ENCODE data around the gene C10orf105.

Gene C10orf105

DNA sequence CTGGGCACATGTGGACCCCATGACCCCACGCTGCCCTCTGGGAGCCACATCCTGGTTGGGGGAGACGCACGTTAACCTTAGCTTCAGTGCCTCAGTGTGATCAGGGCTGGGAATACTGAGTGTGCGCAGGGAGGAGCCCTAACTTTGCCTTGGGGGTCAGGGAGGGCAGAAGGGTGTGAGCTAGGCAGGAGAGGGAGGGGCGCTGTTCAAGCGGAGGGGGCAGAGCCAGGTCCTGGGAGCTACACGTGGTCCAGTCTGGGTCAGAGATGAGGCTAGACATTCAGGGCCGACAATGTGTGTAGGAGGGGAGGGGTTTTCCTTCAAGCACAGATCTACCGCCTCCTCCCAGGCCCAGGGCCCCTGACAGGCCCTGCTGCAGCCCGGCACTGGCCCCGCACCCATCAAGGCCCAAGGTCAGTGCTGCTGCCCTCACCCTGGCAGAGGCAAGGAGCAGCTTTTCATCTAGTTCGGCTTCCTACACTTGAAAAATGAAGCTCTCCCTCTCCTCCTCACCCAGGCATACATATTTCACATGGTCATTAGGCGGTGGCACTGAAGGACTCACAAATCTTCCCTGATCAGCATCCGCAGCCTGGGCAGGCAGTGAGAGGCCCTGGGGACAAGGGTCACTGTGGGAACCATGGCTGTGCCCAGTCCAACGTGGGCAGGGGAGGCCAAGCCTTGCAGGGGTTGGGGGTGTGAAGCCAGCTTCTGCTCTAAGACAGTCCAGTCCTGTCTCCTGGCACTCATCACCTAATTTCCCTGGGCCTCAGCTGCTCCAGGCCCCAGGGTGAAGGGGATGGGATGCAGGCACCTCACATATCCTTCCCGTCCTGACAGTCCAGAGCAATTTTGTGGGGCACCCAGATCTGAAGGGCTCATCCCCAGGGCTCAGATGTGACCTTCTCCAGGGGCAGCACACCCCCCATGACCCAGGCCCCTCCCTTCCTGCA, 47.3 kb downstream of the C10orf105 start:
- no peak for DNase-seq

DNA sequence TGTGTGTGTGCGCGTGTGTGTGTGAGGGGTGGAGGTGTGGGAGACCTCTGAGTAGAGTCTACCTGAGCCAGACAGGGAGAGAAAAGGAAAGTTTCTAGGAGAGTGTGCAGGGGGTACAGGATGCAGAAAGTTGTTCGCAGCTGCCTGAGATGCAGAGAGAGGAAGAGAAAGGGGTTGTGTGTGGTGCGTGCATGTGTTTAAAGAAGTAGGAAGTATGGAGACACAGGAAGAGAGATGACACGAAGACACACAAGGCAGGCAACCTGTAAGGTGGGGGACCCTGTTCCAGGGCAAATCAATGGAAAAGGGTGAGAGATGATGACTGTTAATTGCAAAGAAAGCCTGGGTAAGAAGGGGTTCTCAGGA, 52.2 kb downstream of the C10orf105 start:
- no peak for DNase-seq

DNA sequence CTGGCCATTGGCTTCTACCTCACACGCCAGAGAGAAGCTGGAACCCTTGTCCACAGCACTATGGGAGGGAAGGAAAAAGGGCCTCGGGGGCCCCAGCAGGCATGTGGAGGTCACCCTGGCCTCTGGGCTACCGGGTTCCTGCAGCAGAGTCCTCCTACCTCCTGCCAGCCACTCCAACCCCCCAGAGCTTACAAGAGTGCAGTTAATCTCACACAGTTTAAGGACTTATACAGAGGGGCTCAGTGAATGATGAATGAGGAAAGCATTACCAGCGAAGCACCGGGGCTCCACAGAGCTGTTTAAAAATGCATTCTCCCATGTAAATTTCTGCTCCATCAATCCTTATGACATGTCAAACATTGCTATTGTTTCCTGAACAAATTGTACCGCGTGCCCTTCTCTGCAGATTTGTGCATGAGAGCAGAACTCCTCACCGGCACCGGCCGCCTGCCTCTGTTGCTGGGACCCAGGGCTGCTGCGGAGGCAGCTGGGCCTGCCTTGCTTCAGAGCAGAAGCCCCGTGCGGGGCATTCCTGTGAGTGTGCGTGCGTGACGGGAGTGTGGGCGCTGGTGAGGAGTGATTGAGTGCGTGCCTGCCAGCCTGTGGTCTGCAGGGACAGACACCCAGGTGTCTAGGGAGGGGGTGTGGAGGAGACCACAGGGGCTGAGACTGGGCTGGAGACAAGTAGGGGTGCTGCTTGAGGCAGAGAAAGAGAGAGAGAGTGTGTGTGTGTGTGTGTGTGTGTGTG, 52.8 kb downstream of the C10orf105 start:
- peak in 1 of 2 experiments; percentile 0 for DNase-seq

DNA sequence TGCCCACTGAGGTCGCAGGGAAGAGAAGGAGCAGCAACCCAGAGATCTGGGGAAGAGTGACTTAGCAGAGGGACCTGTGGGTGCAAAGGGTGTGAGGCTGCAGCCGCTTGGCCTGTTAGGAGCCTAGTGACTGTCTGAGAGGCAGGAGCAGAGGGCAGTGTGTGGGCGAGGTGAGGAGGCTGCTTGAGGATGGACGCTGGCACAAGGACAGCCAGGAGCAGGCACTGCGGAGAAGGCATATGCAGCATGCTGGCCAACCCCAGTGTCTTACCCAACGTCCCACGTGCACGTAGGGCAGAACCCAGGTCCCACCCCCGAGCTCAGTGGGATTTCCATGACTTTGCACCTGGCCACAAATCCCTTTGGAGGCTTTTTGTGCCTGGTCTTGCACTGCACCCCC, 54.1 kb downstream of the C10orf105 start:
- DNase-seq: no peak

DNA sequence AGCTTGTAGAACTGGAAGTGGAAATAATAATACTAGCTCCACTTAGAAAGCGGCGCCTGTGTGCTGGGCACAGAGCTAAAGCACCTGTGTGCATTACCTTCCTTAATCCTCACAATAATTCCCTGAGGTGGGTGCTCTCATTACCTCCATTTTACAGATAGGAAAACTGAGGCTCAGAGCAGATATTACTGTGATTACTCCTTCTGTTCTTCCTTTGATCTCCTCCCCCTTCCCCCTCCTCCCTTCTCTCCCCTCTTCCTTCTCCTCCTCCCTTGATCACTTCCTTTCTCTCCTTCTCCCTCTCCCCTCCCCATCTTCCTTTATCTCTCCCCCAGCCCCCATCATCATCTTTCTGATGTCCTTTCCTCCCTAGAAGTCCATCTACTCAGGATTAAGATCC, 55.0 kb downstream of the C10orf105 start:
- no peak for DNase-seq

DNA sequence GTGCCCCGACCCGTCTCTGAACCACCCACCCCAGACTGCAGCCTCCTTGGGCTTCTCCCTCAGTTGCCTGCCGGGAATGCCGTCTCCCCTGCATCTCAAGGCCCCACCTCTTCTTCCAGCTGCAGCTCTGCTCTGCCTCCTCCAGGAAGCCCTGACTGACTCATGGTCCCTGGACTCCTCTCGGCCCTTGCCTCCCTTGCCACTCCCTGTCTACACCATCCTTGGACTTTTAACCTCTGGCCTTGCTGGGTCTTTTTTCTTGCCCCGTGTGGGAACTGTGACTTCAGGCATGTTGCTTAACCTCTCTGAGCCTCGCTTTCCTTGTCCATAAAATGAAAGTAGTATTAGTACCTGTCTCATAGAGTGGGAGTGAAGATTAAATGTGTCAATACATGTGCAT, 56.3 kb downstream of the C10orf105 start:
- DNase-seq: no peak

DNA sequence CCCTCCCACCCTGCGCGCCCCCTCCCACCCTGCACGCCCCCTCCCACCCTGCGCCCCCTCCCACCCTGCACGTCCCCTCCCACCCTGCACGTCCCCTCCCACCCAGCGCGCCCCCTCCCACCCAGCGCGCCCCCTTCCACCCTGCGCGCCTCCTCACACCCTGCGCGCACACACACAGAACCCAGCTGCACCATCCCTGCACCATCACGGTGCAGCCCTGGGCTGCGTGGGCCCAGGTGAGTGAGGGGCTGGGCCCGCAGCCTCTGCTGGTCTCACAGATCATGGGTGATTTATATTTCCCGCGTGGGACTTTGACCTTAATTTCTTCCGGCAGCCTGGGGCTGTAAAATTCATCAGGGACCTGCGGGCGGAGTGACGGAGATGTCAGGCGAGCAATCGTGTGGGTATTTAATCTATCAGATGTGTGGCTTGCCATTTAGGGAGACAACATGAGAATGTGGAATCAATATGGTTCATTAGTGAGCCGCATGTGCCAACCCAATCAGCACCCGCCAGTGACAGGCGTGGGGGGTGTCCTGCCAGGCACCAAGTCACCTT, 57.7 kb downstream of the C10orf105 start:
- no peak for DNase-seq
